ENCODE results near the gene ST3GAL3. TPM values are rescaled to one million over a fixed set of nuclear protein-coding genes. Genes with fewer than 3 reads are reported as not detected.

Gene ST3GAL3
- total RNA-seq, 4 donors from 2014 or later: 4.1 to 47.2 (median 19.0) TPM

DNA sequence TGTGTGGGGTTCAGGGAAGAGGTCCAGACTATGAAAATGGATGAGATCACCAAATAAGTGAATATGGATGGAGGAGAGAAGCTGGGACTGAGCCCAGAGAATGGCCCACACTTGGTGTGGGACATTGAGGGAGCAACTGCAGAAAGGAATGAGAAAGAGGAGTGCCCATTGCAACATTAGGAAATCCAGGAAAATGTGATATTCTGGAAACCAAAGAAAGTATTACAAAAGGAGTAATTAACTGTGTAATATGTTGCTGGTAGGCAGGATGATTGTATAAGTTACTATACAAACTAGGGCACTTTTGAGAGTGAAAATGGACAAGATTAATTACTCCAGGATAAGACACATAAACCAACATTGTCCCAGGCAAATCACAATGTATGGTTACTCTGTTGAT lies 166.5 kb downstream of the ST3GAL3 start:
- intact Hi-C loops (cut with DNase I; ENCODE audit: low total_unique reads): no loop called here
- no peaks in the 10 kb centered on the region for H3K9me3 ChIP-seq

DNA sequence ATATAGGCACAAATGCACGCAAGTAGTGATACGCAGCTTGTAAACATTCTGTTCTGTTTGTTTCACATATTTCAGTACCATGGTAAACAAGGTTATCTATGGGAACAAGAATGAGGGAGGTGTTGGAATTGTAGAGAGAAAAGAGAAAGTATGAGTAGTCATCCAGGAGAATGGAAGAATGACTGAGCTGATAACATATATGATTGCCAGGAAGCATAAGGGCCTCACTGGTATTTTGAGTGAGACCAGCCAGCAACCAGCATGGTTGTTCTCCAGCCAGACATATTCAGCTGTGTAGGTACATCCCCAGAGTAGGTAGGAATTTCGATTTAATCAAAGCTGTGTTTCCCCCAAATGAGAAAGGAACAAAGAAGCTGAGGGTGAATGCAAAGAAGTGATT lies 167.4 kb downstream of the ST3GAL3 start:
- DNase-seq: no peak
- H3K27me3 ChIP-seq: no peaks in the 10 kb centered on the region
- H3K4me3 ChIP-seq: no peak overlapping the region
- H3K27ac ChIP-seq: no peak overlapping the region
- H3K4me1 ChIP-seq: no peaks in the 10 kb centered on the region
- intact Hi-C loops (cut with DNase I; ENCODE audit: low total_unique reads): no loop called here
- no peaks in the 10 kb centered on the region for H3K36me3 ChIP-seq
- H3K9me3 ChIP-seq: no peaks in the 10 kb centered on the region
- TF ChIP-seq CTCF (IDR thresholded peaks at IDR 0.05): no peak
- no peak for TF ChIP-seq POLR2A (IDR thresholded peaks at IDR 0.05)

More for the DNA sequence above, 166.5 kb downstream of the ST3GAL3 start:
- H3K4me3 ChIP-seq: no peak overlapping the region
- no peaks in the 10 kb centered on the region for H3K27me3 ChIP-seq
- H3K27ac ChIP-seq: no peak overlapping the region
- H3K4me1 ChIP-seq: no peaks in the 10 kb centered on the region
- DNase-seq: no peak
- TF ChIP-seq POLR2A (IDR thresholded peaks at IDR 0.05): no peak
- TF ChIP-seq CTCF (IDR thresholded peaks at IDR 0.05): no peak
- H3K36me3 ChIP-seq: no peaks in the 10 kb centered on the region

DNA sequence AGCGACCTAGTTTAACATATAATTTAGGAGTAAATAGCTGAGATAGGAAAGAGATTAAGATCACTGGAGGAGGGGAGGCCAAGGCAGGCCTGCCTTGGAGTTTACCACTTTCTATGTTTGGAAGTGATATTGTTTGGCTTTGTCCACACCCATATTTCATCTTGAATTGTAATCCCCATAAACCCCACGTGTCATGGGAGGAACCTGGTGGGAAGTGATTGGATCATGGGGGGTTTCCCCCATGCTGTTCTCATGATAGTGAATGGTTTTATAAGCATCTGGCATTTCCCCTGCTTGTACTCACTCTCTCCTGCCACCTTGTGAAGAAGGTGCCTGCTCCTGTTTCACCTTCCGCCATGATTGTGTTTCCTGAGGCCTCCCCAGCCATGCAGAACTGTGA lies 168.0 kb downstream of the ST3GAL3 start:
- no peaks in the 10 kb centered on the region for H3K27me3 ChIP-seq
- DNase-seq: no peak
- no peak overlapping the region for H3K4me3 ChIP-seq
- no peak overlapping the region for H3K27ac ChIP-seq
- H3K9me3 ChIP-seq: no peaks in the 10 kb centered on the region
- no peaks in the 10 kb centered on the region for H3K4me1 ChIP-seq
- no peaks in the 10 kb centered on the region for H3K36me3 ChIP-seq
- TF ChIP-seq CTCF (IDR thresholded peaks at IDR 0.05): no peak
- no peak for TF ChIP-seq POLR2A (IDR thresholded peaks at IDR 0.05)
- intact Hi-C loops (cut with DNase I; ENCODE audit: low total_unique reads): no loop called here

- no peak for DNase-seq
- no peaks in the 10 kb centered on the region for H3K9me3 ChIP-seq
- H3K27ac ChIP-seq: no peak overlapping the region
- H3K4me3 ChIP-seq: no peak overlapping the region
- no peaks in the 10 kb centered on the region for H3K27me3 ChIP-seq
- H3K4me1 ChIP-seq: no peaks in the 10 kb centered on the region
- H3K36me3 ChIP-seq: no peaks in the 10 kb centered on the region
- TF ChIP-seq POLR2A (IDR thresholded peaks at IDR 0.05) (no peak), CTCF (IDR thresholded peaks at IDR 0.05) (no peak)
- intact Hi-C loops (cut with DNase I; ENCODE audit: low total_unique reads): no loop called here
Measured at GRCh38 chr1:43877101-43877500, 169.8 kb downstream of the ST3GAL3 start.

DNA sequence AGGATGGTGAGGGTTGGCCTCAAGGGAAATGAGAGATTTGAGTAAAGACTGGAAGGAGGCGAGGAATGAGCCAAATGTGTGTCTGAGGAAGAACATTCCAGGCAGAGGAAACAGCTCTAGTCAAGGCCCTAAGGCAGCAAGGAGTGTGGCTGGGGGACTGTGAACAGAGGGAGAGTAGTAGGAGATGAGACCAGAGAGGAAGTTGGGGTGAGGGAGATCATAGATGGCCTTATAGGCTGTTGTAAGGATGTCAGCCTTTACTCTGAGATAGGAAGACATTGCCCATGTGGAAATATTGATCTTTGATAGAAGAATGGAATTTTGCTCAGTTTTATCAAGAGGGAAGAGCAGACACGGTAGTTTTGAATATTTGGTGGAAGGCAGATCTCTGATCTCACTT lies 171.1 kb downstream of the ST3GAL3 start:
- no peaks in the 10 kb centered on the region for H3K4me1 ChIP-seq
- H3K36me3 ChIP-seq: no peaks in the 10 kb centered on the region
- no peaks in the 10 kb centered on the region for H3K9me3 ChIP-seq
- intact Hi-C loops (cut with DNase I; ENCODE audit: low total_unique reads): no loop called here
- H3K4me3 ChIP-seq: no peak overlapping the region
- TF ChIP-seq POLR2A (IDR thresholded peaks at IDR 0.05) (no peak), CTCF (IDR thresholded peaks at IDR 0.05) (no peak)
- DNase-seq: no peak
- no peak overlapping the region for H3K27ac ChIP-seq
- H3K27me3 ChIP-seq: no peaks in the 10 kb centered on the region

Measured in uterus (tissue), 4 donors.